PC-3 (cell line): Measurements from ENCODE around the gene UQCC5. TPM values are rescaled to one million over a fixed set of nuclear protein-coding genes. Genes with fewer than 3 reads are reported as not detected.

ENCODE experiments used
- ATAC-seq: fragments of 200-7000 bp; cut with Tn5 transposase; 2 replicates; pipeline ENCODE4 v1.9.1; 2020; ENCODE audit warnings: mild to moderate bottlenecking, moderate library complexity
- BruUV-seq: library from RNA; stranded (reverse); fragments of 400-500 nt; replicated peaks from 2 replicates; lab custom pipeline; 2021; lab: Mats Ljungman, UMichigan
- CTCF ChIA-PET: fragments of 300-600 bp; sonication (Branson Sonifier 250); formaldehyde crosslinking; loops from one replicate; lab custom pipeline; 2022; ENCODE audit warnings: antibody characterized with exemption; lab: Charles Lee
- POLR2A ChIA-PET: fragments of 300-600 bp; sonication (Branson Sonifier 250); formaldehyde crosslinking; loops from one replicate; lab custom pipeline; 2022; ENCODE audit warnings: antibody characterized with exemption; ENCODE audit not compliant: unreplicated experiment; lab: Charles Lee
- DNase-seq: peaks from one replicate; pipeline ENCODE4 v3.0.0-alpha.2; 2015
- H2AFZ ChIP-seq: fragments of 300-600 bp; sonication (generic); 2 replicates; pipeline ENCODE4 v1.6.0; 2016; ENCODE audit warnings: antibody characterized with exemption, low read length
- H3F3A ChIP-seq: fragments of 300-600 bp; sonication (generic); one replicate; pipeline ENCODE4 v1.6.0; 2017; ENCODE audit warnings: antibody characterized with exemption, low read length, control low read depth, mild to moderate bottlenecking; ENCODE audit not compliant: unreplicated experiment
- H3K27ac ChIP-seq: fragments of 300-600 bp; sonication (generic); 2 replicates; pipeline ENCODE4 v1.5.1; 2016; ENCODE audit warnings: mild to moderate bottlenecking, low read length
- H3K27me3 ChIP-seq: fragments of 300-600 bp; sonication (generic); 2 replicates; pipeline ENCODE4 v1.6.1; 2016; ENCODE audit warnings: low read length, mixed read lengths
- H3K36me3 ChIP-seq: fragments of 300-600 bp; sonication (generic); 2 replicates; pipeline ENCODE4 v1.6.1; 2016; ENCODE audit warnings: low read depth, mixed run types, low read length, mixed read lengths
- H3K4me1 ChIP-seq: fragments of 300-600 bp; sonication (generic); 2 replicates; pipeline ENCODE4 v1.5.1; 2016; ENCODE audit warnings: low read length; ENCODE audit not compliant: insufficient read depth
- H3K4me2 ChIP-seq: fragments of 300-600 bp; sonication (generic); 2 replicates; pipeline ENCODE4 v1.6.0; 2016; ENCODE audit warnings: low read length
- H3K4me3 ChIP-seq: fragments of 300-600 bp; sonication (generic); 2 replicates; pipeline ENCODE4 v1.5.1; 2016; ENCODE audit warnings: mild to moderate bottlenecking, low read length, mixed read lengths
- H3K79me2 ChIP-seq: fragments of 300-600 bp; sonication (generic); 2 replicates; pipeline ENCODE4 v1.6.1; 2017; ENCODE audit warnings: low read length, mixed read lengths
- H3K9ac ChIP-seq: fragments of 300-600 bp; sonication (generic); 2 replicates; pipeline ENCODE4 v1.6.0; 2016; ENCODE audit warnings: mild to moderate bottlenecking, low read length
- H3K9me2 ChIP-seq: fragments of 300-600 bp; sonication (generic); replicated peaks from 2 replicates; pipeline ENCODE4 v1.6.1; 2016; ENCODE audit warnings: mixed run types, low read length, mixed read lengths
- H3K9me3 ChIP-seq: fragments of 300-600 bp; sonication (generic); 2 replicates; pipeline ENCODE4 v1.6.1; 2016; ENCODE audit warnings: low read length, mixed read lengths
- H4K20me1 ChIP-seq: fragments of 300-600 bp; sonication (generic); 2 replicates; pipeline ENCODE4 v1.6.1; 2016; ENCODE audit warnings: low read length, mixed read lengths
- CTCF ChIP-seq: fragments of 300-600 bp; sonication (generic); conservative IDR thresholded peaks from 2 replicates; pipeline ENCODE4 v1.5.1; 2017; ENCODE audit warnings: antibody characterized with exemption, low read depth, mild to moderate bottlenecking, low read length
- EZH2 ChIP-seq: fragments of 300-600 bp; sonication (generic); IDR thresholded peaks from one replicate; pipeline ENCODE4 v1.6.1; 2017; ENCODE audit warnings: antibody characterized with exemption, mild to moderate bottlenecking, low read length; ENCODE audit not compliant: unreplicated experiment
- EZH2phosphoT487 ChIP-seq: fragments of 300-600 bp; sonication (generic); IDR thresholded peaks from 2 replicates; pipeline ENCODE4 v1.6.1; 2018; ENCODE audit warnings: mild to moderate bottlenecking, antibody characterized with exemption, low read length, borderline replicate concordance
- intact Hi-C: fragments of 100-400 bp; cut with micrococcal nuclease; formaldehyde crosslinking; loops from 2 replicates; pipeline ENCODE4 v1.9.0; 2023
- total RNA-seq: library from RNA; depleted of rRNA; stranded (reverse); fragments of >200 nt; gene quantifications from 2 replicates; pipeline ENCODE4 v1.2.3, GENCODE V29; 2014

UQCC5 gene
- total RNA-seq, 1 experiment from 2014 or later, result 26.1 TPM

GRCh38 chr3:52561028-52561747 is 24.8 kb downstream of the UQCC5 start:
- DNase-seq (no peak), ATAC-seq (no peak)
- Histone ChIP-seq H3K9ac (no peak overlapping the region), H3K4me2 (no peak overlapping the region), H3K79me2 (no peaks in the 10 kb centered on the region), H3K4me3 (no peak overlapping the region), H2AFZ (no peak overlapping the region), H3K4me1 (no peaks in the 10 kb centered on the region), H3K36me3 (peaks cover 36% of the 10 kb centered on the region; the same call in 1 of the 2 replicates), H3K9me3 (no peaks in the 10 kb centered on the region), H3F3A (no peaks in the 10 kb centered on the region), H3K27ac (no peak overlapping the region), H3K27me3 (no peaks in the 10 kb centered on the region), H4K20me1 (no peaks in the 10 kb centered on the region), H3K9me2 (no peaks in the 10 kb centered on the region)
- intact Hi-C loops, result no loop called here
- BruUV-seq, result no TSS peak
- no peak for TF ChIP-seq CTCF
- TF ChIP-seq EZH2, result no peak
- TF ChIP-seq EZH2phosphoT487, result no peak
- ChIA-PET POLR2A (no interaction called here), CTCF (no interaction called here)

- H3K9me2 ChIP-seq, result no peaks in the 10 kb centered on the region
- no peaks in the 10 kb centered on the region for H3F3A ChIP-seq
- H3K27ac ChIP-seq, result no peak overlapping the region
- no peak overlapping the region for H2AFZ ChIP-seq
- DNase-seq (no peak), ATAC-seq (no peak)
- intact Hi-C loops, result no loop called here
- peaks cover 22% of the 10 kb centered on the region; the same call in 1 of the 2 replicates for H3K36me3 ChIP-seq
- no peak overlapping the region for H3K9ac ChIP-seq
- no peak for TF ChIP-seq EZH2phosphoT487
- TF ChIP-seq CTCF, result no peak
- no peak overlapping the region for H3K4me3 ChIP-seq
- BruUV-seq, result no TSS peak
- H3K79me2 ChIP-seq, result no peaks in the 10 kb centered on the region
- H3K9me3 ChIP-seq, result no peaks in the 10 kb centered on the region
- H3K4me2 ChIP-seq, result no peak overlapping the region
- ChIA-PET CTCF (no interaction called here), POLR2A (no interaction called here)
- no peaks in the 10 kb centered on the region for H3K27me3 ChIP-seq
- H4K20me1 ChIP-seq, result no peaks in the 10 kb centered on the region
- 0 out of 2 replicates have a peak, but pooled peaks cover 3% of the 10 kb centered on the region for H3K4me1 ChIP-seq
These were observed 27.6 kb downstream of the UQCC5 start for GRCh38 chr3:52563984-52564383.

GRCh38 chr3:52568069-52568468 is 31.7 kb downstream of the UQCC5 start:
- Histone ChIP-seq H2AFZ (no peak overlapping the region), H3K4me1 (0 out of 2 replicates have a peak, but pooled peaks cover 3% of the 10 kb centered on the region), H3K27ac (no peak overlapping the region), H3K4me2 (no peak overlapping the region), H3K79me2 (no peaks in the 10 kb centered on the region), H3K9me2 (no peaks in the 10 kb centered on the region), H4K20me1 (no peaks in the 10 kb centered on the region), H3F3A (no peaks in the 10 kb centered on the region), H3K9me3 (no peaks in the 10 kb centered on the region), H3K4me3 (no peak overlapping the region), H3K27me3 (no peaks in the 10 kb centered on the region), H3K9ac (no peak overlapping the region), H3K36me3 (peaks cover 9% of the 10 kb centered on the region; the same call in 1 of the 2 replicates)
- BruUV-seq, result no TSS peak
- ATAC-seq, result peak; percentile 15; the same call in 1 of the 2 replicates
- CTCF ChIA-PET, result no interaction called here
- POLR2A ChIA-PET, result interaction anchor here (0.6 kb wide), 1 partner anchor 32 kb away, joined by 4 read pairs; the partner anchor contains the start of gene UQCC5
- no peak for DNase-seq
- intact Hi-C loops, result no loop called here
- TF ChIP-seq EZH2 (no peak), CTCF (no peak), EZH2phosphoT487 (no peak)
